ENCODE data around the gene CNTN3.

The CNTN3 gene

DNA sequence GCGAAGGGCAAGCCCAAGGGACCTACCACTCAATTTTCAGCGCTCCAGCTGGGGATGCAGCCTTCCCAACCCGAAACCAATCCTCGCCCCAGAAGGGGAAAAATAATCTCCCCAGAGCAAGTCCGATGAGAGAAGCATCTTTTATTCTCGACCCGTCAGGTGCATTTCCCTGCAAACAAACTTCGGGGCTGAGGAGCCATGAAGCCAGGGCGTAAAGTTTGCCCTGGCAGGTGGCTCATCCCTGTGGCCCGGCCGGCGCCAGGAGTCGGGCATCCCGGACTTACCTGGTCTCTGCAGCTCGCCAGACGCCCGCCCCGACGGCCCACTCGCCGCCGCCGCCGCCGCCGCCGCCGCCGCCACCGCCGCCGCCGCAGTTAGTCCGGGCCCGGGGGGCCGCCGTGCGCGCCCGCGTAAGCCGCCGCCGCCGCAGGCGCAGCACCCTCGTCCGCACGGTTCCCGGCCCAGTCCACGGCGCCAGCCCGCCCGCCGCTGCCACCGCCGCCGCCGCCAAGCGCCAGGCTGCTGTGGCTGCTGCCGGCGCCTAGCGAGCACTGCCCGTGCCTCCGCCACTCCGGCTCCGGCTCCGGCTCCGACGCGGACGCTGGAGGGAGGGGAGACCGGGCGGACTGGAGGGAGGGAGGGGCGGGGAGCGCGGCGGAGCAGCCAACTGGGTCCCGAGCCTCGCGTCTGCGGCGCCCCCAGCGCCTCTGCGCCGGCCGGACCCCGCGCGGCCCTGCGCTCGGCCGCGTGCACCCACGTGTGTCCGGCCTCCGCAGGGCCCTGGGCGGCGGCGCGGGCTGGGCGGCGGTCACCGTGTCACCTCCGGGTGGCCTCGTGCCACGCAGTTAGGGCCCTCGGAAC lies at the start of gene CNTN3:
TSS of gene CNTN3 (minus strand) at position 553 of the 861 bp plus-strand sequence. CDS start 93,547 bp downstream, outside the sequence.
- no peak for DNase-seq (ENCODE audit: low read depth)

- DNase-seq (ENCODE audit: low read depth) = no peak
These were observed 48.7 kb upstream of the CNTN3 start for GRCh38 chr3:74663178-74663577.

GRCh38 chr3:74661672-74662071 lies 47.2 kb upstream of the CNTN3 start:
- DNase-seq (ENCODE audit: low read depth) = no peak

GRCh38 chr3:74651885-74652284 lies 37.4 kb upstream of the CNTN3 start:
- no peak for DNase-seq (ENCODE audit: low read depth)

- DNase-seq (ENCODE audit: low read depth) = no peak
These were observed 36.8 kb upstream of the CNTN3 start for GRCh38 chr3:74651292-74651691.

GRCh38 chr3:74648107-74648506 lies 33.6 kb upstream of the CNTN3 start:
- DNase-seq (ENCODE audit: low read depth) = no peak

DNA sequence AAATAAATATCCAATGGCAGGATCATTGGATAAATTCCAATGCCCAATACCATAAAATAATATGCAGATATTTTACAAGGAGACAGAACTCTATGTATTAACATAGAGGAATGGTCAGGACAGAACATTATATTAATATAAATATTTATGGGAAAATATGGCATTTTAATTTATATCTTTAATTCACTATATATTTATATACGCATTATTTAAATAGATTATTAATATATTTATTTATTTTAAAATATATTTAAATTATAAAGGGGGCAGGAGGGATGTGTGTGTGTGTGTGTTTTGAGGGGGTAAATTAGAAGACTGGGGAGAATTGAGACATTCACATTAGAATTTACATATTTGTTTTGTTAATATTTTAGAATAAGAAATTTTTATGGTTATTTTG lies 31.6 kb upstream of the CNTN3 start:
- no peak for DNase-seq (ENCODE audit: low read depth)

DNA sequence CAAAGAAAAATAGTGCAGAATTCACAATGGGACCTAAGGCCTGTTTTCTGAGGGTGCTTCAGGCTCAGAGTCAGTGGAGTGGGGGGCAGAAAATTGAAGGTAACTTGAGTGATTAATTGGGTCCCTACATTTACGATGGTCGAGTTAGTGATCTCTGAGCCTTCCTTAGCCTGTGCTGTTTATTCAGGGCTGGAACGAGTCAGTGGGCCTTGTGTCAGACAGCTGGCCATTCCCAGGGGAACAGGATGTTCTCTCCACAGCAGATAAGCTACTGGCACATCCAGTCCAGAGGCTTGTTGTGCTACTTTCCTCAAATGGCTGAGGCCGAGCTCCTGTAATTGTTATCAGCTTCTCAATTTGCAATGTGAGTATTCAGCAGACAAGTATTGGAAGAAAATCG lies 29.2 kb upstream of the CNTN3 start:
- no peak for DNase-seq (ENCODE audit: low read depth)

DNA sequence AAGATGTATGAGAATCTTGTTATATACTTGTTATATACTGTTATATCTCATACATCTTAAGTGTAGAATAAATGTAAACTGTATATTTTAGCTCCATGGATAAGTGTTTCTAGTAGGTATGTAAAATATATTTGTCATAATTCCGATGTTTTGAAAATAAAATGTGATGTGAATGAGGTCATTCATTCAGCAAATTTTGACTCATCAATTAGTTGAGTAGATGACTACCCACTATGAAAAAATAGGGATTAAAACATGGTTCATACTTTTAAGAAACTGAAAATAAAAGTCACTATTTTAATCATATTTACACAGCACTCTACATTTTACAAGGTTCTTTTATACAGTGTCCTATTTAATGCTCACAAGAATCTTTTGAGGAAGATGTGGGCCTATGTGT lies 28.4 kb upstream of the CNTN3 start:
- no peak for DNase-seq (ENCODE audit: low read depth)

GRCh38 chr3:74640211-74640610 lies 25.8 kb upstream of the CNTN3 start:
- no peak for DNase-seq (ENCODE audit: low read depth)

GRCh38 chr3:74639681-74640080 lies 25.2 kb upstream of the CNTN3 start:
- DNase-seq (ENCODE audit: low read depth) = no peak

DNA sequence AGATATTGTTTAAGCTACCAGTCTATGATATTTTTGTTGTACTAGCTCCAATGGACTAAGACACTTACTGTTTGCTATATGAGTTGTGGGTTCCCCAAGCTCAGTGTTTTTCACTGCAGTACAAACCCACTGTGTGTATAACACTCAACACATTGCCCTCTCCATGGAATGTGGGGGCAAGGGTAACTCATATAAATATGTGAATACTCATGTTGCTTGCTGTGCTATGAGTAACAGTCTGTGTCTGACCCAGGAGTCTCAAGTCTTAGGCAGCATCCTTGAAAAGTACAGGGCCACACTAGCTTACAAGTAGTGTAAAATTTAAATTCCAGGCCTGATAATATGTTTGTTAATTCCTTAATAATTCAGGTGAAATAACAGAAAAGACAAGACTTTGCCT lies 22.5 kb upstream of the CNTN3 start:
- no peak for DNase-seq (ENCODE audit: low read depth)

GRCh38 chr3:74633021-74633420 lies 18.6 kb upstream of the CNTN3 start:
- DNase-seq (ENCODE audit: low read depth) = no peak

GRCh38 chr3:74631351-74632140 lies 17.1 kb upstream of the CNTN3 start:
- DNase-seq (ENCODE audit: low read depth) = no peak

- no peak for DNase-seq (ENCODE audit: low read depth)
These were observed 16.1 kb upstream of the CNTN3 start for GRCh38 chr3:74630602-74631001.

DNA sequence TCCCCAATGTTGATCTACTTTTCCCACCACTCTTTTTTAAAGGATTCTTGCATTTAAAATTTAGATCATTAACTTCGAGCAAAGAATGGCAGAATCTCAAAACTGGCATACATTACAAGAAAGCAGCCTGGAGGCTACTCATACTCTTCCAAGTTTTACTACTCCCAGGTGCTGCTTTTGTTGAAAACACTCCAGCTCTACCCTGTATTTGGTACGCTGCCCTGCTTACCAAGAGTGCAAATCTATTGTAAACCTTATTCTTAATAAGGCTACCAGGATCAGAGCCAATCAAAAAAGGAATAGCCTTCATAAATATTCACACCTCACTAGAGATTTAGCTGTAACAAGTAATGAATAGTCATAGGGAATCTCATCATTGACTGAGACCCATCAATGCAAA lies 11.6 kb upstream of the CNTN3 start:
- no peak for DNase-seq (ENCODE audit: low read depth)

GRCh38 chr3:74624301-74624700 lies 9.8 kb upstream of the CNTN3 start:
- DNase-seq (ENCODE audit: low read depth) = no peak

GRCh38 chr3:74623261-74623836 lies 8.9 kb upstream of the CNTN3 start:
- DNase-seq (ENCODE audit: low read depth) = no peak

DNA sequence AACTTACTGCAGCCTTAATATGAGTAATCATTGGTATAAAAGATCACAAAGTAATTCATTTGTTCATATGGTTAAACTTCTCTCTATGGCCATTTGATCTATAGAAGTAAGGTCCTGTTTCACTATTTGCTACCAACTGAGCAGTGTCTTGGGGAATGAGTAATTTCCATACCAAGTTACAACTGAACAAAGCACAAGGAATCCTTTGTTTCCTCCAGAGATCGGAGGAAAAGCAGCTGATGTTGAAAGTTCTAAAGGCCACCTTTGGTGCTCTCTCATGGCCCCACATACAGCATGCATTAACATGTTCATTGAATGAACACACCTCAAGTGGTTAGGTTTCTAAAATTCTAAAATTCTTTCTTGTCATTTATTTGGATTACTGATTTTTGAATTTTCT lies 7.1 kb upstream of the CNTN3 start:
- DNase-seq (ENCODE audit: low read depth) = no peak

GRCh38 chr3:74617776-74618175 lies 3.3 kb upstream of the CNTN3 start:
- no peak for DNase-seq (ENCODE audit: low read depth)

DNA sequence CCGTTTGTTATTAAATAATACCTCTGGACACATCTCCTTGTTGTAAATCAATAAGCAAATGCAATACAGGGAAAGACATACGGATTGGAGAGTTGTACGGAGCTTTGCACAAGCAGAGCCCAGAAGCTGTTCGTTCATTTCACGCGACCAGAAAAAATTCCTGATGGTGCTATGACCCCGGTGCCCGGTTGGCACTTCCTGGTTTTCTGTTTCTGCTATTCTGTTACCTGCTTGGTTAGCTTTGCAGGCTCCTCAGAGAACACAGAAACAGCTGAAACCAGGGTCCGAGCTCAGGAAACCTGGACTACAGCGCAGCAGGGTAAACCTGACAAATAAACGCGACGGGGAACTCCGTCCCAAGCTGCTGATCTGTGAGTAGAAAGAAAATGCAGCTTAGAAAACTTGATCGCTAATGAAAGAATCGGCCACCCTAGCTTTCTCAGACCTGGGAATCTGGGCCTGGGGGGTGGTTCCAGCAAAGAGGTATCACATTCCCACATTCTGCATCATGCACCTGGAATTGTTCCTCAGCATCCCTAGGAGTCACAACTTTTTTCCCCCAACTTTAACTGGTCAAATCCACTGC lies 845 bp downstream of the CNTN3 start:
- no peak for DNase-seq (ENCODE audit: low read depth)

DNA sequence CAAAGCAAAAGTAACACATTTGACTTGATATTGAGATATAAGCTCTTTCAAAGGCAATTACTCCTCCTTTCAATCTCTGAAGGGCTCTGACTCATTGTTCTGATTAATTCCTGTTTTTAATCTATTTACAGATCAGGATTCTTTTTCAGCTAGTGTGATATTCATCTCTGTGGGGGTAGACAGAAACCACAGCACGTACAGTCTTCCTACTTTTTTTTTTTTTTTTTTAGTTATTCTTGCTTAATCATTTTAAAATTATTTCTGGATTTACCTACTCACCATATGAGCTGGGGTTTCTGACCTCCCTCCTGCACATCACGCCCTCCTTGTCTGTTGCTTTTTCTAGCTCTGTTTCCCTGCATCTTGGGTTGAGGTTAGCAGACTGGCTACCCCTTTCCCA lies 1.4 kb downstream of the CNTN3 start:
- DNase-seq (ENCODE audit: low read depth) = no peak

DNA sequence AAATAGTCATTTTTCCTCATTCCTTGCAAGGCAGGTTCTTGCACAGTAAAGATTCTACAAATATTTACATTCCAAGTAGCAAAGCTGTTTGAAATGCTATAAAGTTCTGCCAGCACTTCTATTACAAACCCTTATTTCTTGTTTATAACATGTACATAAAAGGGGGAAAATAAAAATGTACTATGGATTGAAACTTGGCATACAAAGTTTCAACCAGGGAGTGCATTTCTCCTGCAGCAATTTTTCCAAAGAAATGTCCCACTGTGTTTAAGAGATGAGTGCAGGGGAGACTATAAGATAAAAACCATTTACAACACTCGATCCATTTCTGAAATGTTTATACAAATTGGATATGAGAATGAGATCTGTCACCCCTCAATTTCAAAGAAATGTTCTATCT lies 3.3 kb downstream of the CNTN3 start:
- DNase-seq (ENCODE audit: low read depth) = no peak
